Spleen (tissue), 11 donors: Measurements from ENCODE around the gene CD320. TPM values are rescaled to one million over a fixed set of nuclear protein-coding genes. Genes with fewer than 3 reads are reported as not detected.
A peak's percentile ranks its signal among the peaks of the same experiment; 100 is the strongest.
"Not testable (repeated sequence)": the region's sequence is repeated elsewhere in the genome, so short reads cannot be mapped to it uniquely, and the experiment has no call there.

Experiments used
- DNase-seq: peaks from one replicate; pipeline ENCODE4 v3.0.0-alpha.2; 2020
- H3K27ac ChIP-seq, 8 donors: fragments of 200-600 bp; sonication (generic) in 7 of 8; 1 replicate in 4 of 8; 2 replicates in 4 of 8; pipeline versions ENCODE4 v1.5.0 to v1.8.0; 2016 to 2021; ENCODE audit warnings: inconsistent platforms in 4 of 8, mild to moderate bottlenecking in 4 of 8, moderate library complexity in 1 of 8
- H3K27me3 ChIP-seq, 7 donors: fragments of 200-600 bp; sonication (generic) in 6 of 7; replicated peaks in 1 of 7; 1 replicate in 4 of 7; 2 replicates in 3 of 7; pipeline versions ENCODE4 v1.5.0 to v1.8.0; 2016 to 2021; ENCODE audit warnings: inconsistent platforms in 3 of 7, mild to moderate bottlenecking in 1 of 7
- H3K36me3 ChIP-seq, 6 donors: fragments of 200-600 bp; sonication (generic) in 5 of 6; 1 replicate in 4 of 6; 2 replicates in 2 of 6; pipeline versions ENCODE4 v1.5.0 to v1.8.0; 2016 to 2021; ENCODE audit warnings: inconsistent platforms in 2 of 6
- H3K4me1 ChIP-seq, 6 donors: fragments of 200-600 bp; sonication (generic) in 5 of 6; 1 replicate in 3 of 6; 2 replicates in 3 of 6; pipeline versions ENCODE4 v1.5.0 to v1.8.0; 2016 to 2021; ENCODE audit warnings: inconsistent platforms in 3 of 6
- H3K4me3 ChIP-seq, 8 donors: fragments of 200-600 bp; sonication (generic) in 7 of 8; 1 replicate in 4 of 8; 2 replicates in 4 of 8; pipeline versions ENCODE4 v1.5.0 to v1.8.0; 2016 to 2021; ENCODE audit warnings: inconsistent platforms in 4 of 8, mild to moderate bottlenecking in 4 of 8, moderate library complexity in 2 of 8
- H3K9me3 ChIP-seq, 8 donors: fragments of 200-600 bp; sonication (generic) in 7 of 8; 1 replicate in 4 of 8; 2 replicates in 4 of 8; pipeline versions ENCODE4 v1.5.0 to v1.8.0; 2016 to 2021; ENCODE audit warnings: inconsistent platforms in 4 of 8
- POLR2A ChIP-seq, 3 donors: fragments of 450-650 bp; IDR thresholded peaks; one replicate each; pipeline ENCODE4 v1.5.1; 2017; ENCODE audit warnings: antibody characterized with exemption in 3 of 3, mild to moderate bottlenecking in 1 of 3
- POLR2AphosphoS5 ChIP-seq, 3 donors: sonication (generic); formaldehyde crosslinking; IDR thresholded peaks; one replicate each; pipeline ENCODE4 v1.5.1; 2017; ENCODE audit warnings: antibody characterized with exemption in 3 of 3
- WGBS, 5 donors: extraction: QIAGEN DNeasy Blood & Tissue Kit in 3 of 5; methylation state at CpG; one replicate each; pipeline versions ENCODE4 v1.1.5 to v1.1.7; 2013 to 2018; 5-methylcytosine and 5-hydroxymethylcytosine counted together
- intact Hi-C: fragments of 100-400 bp; cut with DNase I; formaldehyde crosslinking; loops from one replicate; pipeline ENCODE4 v1.15.0; 2023; ENCODE audit warnings: low total_unique reads
- polyA plus RNA-seq, 3 donors: library from polyadenylated mRNA; stranded (reverse); fragments of 200-250 nt; gene quantifications; one replicate each; pipeline ENCODE4 v1.2.1, GENCODE V29; 2013
- total RNA-seq, 7 donors: library from RNA; depleted of rRNA in 3 of 7; stranded (reverse); fragments of >200 nt in 3 of 7; fragmentation: NEBNext Ultra II Directional in 4 of 7; extraction: Animal tissue kit (Norgen Biotek cat#: 25700) in 4 of 7; gene quantifications; one replicate each; pipeline versions ENCODE4 v1.1.0 to v1.2.1, GENCODE V29; 2016 to 2021
- TF ChIP-seq, protein P1 (sequence below), 11 experiments: fragments of 200-600 bp in 7 of 11; fragments of 450-650 bp in 4 of 11; sonication (generic) in 4 of 11; IDR thresholded peaks in 8 of 11; conservative IDR thresholded peaks in 3 of 11; 1 replicate in 7 of 11; 2 replicates in 4 of 11; pipeline versions ENCODE4 v1.4.0 to v1.8.0; 2016 to 2021; ENCODE audit warnings: antibody characterized with exemption in 11 of 11, inconsistent platforms in 4 of 11, mild to moderate bottlenecking in 1 of 11
- donor health status: healthy with polysubstance abuse.
- donor health status: DM: no; HTN: no; CAD: no; lungs with moderate emphysema.
- donor health status: DM: no; HTN: no; CAD: no.
- donor health status: Bipolar disorder and iron deficiency.
- donor health status: healthy.
- donor health status: DM: no; HTN: no; CAD: no.
- donor health status: DM: yes; HTN: yes; CAD: no.

The CD320 gene
- total and polyA plus RNA-seq, 10 donors = 26.6 to 131 (median 43.2) TPM

DNA sequence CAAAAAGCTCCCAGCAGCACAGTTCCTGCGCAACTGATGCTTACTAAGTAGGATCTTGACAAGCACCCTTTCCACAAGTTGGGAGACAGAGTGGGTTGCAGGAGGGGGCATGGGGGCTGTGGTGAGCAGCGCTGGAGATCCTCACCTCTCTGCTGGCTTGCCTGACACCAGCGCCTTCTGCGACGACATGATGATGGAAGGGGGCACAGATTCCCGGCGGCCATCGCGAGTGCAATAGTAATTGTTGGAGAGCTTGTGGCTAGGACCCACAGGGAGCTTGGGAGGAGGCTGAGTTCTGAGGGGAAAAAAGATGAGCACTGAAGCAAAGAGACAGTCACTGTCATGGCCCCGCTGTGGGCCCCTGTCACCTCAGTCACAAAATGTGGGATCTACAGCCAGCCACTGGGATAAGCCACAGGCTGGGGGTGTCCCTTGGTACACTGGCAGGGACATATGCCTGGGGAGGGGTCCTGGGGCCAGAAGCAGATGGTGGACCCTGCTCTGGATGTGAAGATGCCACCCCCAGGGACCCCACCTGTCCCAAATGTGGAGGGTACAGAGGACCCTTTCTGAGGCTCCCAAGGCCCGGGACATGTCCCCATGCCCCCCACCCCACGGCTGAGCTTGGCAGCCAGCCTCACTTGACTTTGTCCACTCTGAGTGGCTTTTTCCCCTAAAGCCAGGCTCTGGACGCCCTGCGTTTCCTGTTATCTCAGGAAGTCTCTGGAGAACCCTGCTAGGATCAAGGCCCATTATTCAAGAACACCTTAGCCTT is 8.4 kb upstream of the CD320 start:
- no peaks in the 10 kb centered on the region for H3K9me3 ChIP-seq
- peak overlapping the region in 5 of 8 donors; percentile 16 to 65 (median 64) for H3K27ac ChIP-seq
- no peak overlapping the region for H3K4me3 ChIP-seq
- TF ChIP-seq POLR2AphosphoS5 (IDR thresholded peaks at IDR 0.05) (peak; percentile 36 to 58 (median 39)), POLR2A (IDR thresholded peaks at IDR 0.05) (no peak)
- H3K27me3 ChIP-seq = no peaks in the 10 kb centered on the region
- intact Hi-C loops = no loop called here
- H3K4me1 ChIP-seq = peaks cover 9 to 79% (median 49%) of the 10 kb centered on the region in 6 donors
- H3K36me3 ChIP-seq = peaks cover 0 to 70% (median 39%) of the 10 kb centered on the region in 6 donors
- 78 to 94% (median 84%) methylated on average over 12 to 14 of the region's 14 CpGs for WGBS, 5 donors
- DNase-seq = no peak

DNA sequence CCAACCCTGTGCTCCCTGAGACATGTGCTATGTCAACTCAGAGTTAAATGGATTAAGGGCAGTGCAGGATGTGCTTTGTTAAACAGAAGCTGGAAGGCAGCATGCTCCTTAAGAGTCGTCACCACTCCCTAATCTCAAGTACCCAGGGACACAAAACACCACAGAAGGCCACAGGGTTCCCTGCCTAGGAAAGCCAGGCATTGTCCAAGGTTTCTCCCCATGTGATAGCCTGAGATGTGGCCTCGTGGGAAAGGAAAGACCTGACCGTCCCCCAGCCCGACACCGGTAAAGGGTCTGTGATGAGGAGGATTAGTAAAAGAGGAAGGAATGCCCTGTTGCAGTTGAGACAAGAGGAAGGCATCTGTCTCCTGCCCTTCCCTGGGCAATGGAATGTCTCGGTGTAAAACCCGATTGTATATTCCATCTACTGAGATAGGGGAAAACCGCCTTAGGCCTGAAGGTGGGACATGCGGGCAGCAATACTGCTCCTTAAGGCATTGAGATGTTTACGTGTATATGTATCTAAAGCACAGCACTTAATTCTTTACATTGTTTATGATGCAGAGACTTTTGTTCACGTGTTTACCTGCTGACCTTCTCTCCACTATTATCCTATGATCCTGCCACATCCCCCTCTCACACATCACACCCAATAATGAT is 7.0 kb upstream of the CD320 start:
- H3K9me3 ChIP-seq, H3K27me3 ChIP-seq, DNase-seq, H3K4me3 ChIP-seq, intact Hi-C loops: not testable (repeated sequence)
- H3K27ac ChIP-seq = peak overlapping the region in 2 of 8 donors; percentile 33 to 64
- H3K4me1 ChIP-seq = peaks cover 4 to 82% (median 44%) of the 10 kb centered on the region in 6 donors
- WGBS, 5 donors = 76 to 92% (median 82%) methylated on average over 11 of the region's 11 CpGs
- H3K36me3 ChIP-seq = peaks cover 0 to 84% (median 49%) of the 10 kb centered on the region in 6 donors

DNA sequence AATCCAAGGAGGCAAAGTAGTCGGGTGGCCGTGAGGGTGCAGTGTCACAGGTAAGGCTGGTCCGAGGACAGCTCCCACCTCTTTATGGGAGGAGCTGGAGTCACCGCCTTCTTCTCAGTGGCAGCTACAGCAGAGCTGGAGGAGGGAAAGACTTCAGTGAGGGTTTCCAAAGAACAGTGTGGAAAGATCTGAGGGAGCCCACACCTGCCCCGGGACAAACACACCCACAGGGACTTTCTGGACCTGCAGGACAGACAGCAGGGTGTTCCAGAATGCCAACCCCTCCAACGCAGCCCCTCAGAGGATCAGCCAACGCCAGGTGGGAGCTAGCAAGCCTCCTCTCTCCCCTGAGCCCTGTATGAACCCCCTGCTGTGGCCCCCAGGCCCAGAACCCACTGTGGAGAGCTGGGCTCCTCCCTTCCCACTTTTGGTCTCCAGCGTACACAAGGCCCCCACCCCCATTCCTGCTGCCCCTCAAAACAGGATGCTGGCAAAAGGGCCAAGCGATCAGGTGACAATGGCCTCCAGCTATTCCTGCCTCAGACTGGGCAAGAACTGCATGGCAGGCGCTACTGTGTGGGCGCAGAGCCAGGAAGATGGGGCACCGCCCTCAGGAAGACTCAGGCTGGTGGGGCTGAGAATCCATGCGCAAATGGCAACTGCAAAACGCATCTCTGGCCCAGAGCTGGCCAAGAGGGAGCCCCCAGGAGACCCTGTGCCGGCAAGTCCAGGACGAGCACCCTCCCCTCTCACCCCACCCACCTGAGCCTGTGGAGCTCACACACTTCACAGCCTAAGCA is 3.5 kb upstream of the CD320 start:
- TF ChIP-seq POLR2A (IDR thresholded peaks at IDR 0.05) = no peak
- TF ChIP-seq POLR2AphosphoS5 (IDR thresholded peaks at IDR 0.05) = peak; percentile 21 to 75 (median 54)
- TF ChIP-seq, protein P1, sequence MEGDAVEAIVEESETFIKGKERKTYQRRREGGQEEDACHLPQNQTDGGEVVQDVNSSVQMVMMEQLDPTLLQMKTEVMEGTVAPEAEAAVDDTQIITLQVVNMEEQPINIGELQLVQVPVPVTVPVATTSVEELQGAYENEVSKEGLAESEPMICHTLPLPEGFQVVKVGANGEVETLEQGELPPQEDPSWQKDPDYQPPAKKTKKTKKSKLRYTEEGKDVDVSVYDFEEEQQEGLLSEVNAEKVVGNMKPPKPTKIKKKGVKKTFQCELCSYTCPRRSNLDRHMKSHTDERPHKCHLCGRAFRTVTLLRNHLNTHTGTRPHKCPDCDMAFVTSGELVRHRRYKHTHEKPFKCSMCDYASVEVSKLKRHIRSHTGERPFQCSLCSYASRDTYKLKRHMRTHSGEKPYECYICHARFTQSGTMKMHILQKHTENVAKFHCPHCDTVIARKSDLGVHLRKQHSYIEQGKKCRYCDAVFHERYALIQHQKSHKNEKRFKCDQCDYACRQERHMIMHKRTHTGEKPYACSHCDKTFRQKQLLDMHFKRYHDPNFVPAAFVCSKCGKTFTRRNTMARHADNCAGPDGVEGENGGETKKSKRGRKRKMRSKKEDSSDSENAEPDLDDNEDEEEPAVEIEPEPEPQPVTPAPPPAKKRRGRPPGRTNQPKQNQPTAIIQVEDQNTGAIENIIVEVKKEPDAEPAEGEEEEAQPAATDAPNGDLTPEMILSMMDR (IDR thresholded peaks at IDR 0.05 in 8 of 11, conservative IDR thresholded peaks at IDR 0.05 in 3 of 11) = no peak
- H3K27ac ChIP-seq = peak overlapping the region in 6 of 8 donors; percentile 26 to 76 (median 38)
- peak; percentile 76 for DNase-seq
- no peaks in the 10 kb centered on the region for H3K9me3 ChIP-seq
- H3K27me3 ChIP-seq = no peaks in the 10 kb centered on the region
- 66 to 82% (median 75%) methylated on average over 11 to 16 of the region's 16 CpGs for WGBS, 5 donors
- H3K4me1 ChIP-seq = peaks cover 6 to 81% (median 53%) of the 10 kb centered on the region in 6 donors
- peaks cover 0 to 76% (median 51%) of the 10 kb centered on the region in 6 donors for H3K36me3 ChIP-seq
- intact Hi-C loops = no loop called here
- H3K4me3 ChIP-seq = no peak overlapping the region

DNA sequence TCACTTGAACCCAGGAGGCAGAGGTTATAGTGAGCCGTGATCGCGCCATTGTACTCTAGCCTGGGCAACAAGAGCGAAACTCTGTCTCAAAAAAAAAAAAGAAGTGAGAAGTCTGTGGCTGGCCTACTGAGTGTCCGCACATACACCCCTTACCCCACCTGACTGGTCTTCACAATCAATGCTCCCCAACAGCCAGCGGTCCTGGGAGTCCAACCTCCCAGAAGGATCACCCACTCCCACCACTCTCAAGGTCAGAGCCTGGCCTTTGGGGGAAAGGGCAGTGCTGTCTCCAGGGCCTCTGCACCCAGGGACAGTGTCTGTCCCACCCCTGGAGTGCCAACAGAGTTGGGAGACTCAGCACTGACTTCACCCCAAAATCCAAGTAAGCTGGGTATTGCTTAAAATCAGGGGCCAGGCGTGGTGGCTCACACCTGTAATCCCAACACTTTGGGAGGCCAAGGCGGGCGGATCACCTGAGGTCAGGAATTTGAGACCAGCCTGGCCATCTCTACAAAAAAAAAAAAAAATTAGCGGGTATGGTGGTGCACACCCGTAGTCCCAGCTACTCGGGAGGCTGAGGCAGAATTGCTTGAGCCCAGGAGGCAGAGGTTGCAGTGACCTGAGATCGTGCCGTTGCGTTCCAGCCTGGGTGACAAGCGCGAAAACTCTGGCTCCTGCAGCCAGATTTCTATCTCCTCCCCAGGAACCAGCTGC is 2.3 kb upstream of the CD320 start:
- H3K4me1 ChIP-seq = peaks cover 8 to 81% (median 55%) of the 10 kb centered on the region in 6 donors
- H3K27me3 ChIP-seq = no peaks in the 10 kb centered on the region
- peak; percentile 45 for DNase-seq
- intact Hi-C loops = no loop called here
- no peak overlapping the region for H3K4me3 ChIP-seq
- peak overlapping the region in 2 of 8 donors; percentile 51 to 76 for H3K27ac ChIP-seq
- no peaks in the 10 kb centered on the region for H3K9me3 ChIP-seq
- TF ChIP-seq POLR2A (IDR thresholded peaks at IDR 0.05) (no peak), POLR2AphosphoS5 (IDR thresholded peaks at IDR 0.05) (no peak)
- TF ChIP-seq, protein P1 (IDR thresholded peaks at IDR 0.05 in 8 of 11, conservative IDR thresholded peaks at IDR 0.05 in 3 of 11) = no peak
- WGBS, 5 donors = 90 to 95% (median 92%) methylated on average over 17 of the region's 17 CpGs
- peaks cover 0 to 65% (median 44%) of the 10 kb centered on the region in 6 donors for H3K36me3 ChIP-seq
